Stimulated activated CD4-positive, alpha-beta T cell treated with anti-CD3 and anti-CD28 coated beads, TNF-alpha, amount 100 ng/mL, for 1 hour (primary cell): ENCODE results near the gene SEMA4D.

Experiments used
- DNase-seq, 3 donors: peaks; one replicate each; pipeline ENCODE4 v3.0.0-alpha.2; 2020; ENCODE audit warnings: low read depth in 3 of 3, low spot score in 1 of 3

The SEMA4D gene

GRCh38 chr9:89390578-89391116, 107.3 kb downstream of the SEMA4D start:
- no peak for DNase-seq

GRCh38 chr9:89390068-89390555, 107.8 kb downstream of the SEMA4D start:
- DNase-seq: no peak

- DNase-seq: no peak
Measured at GRCh38 chr9:89388868-89389177, 109.1 kb downstream of the SEMA4D start.

- no peak for DNase-seq
Measured at GRCh38 chr9:89388084-89388867, 109.6 kb downstream of the SEMA4D start.

- no peak for DNase-seq
Measured at GRCh38 chr9:89387197-89387849, 110.6 kb downstream of the SEMA4D start.

- DNase-seq: no peak
Measured at GRCh38 chr9:89386797-89387196, 111.1 kb downstream of the SEMA4D start.

GRCh38 chr9:89386206-89386605, 111.7 kb downstream of the SEMA4D start:
- no peak for DNase-seq

- no peak for DNase-seq
Measured at GRCh38 chr9:89384783-89385182, 113.1 kb downstream of the SEMA4D start.

GRCh38 chr9:89383721-89384300, 114.1 kb downstream of the SEMA4D start:
- DNase-seq: no peak

- DNase-seq: no peak
Measured at GRCh38 chr9:89383030-89383720, 114.7 kb downstream of the SEMA4D start.

GRCh38 chr9:89382026-89382986, 115.6 kb downstream of the SEMA4D start:
- no peak for DNase-seq

GRCh38 chr9:89381308-89381609, 116.7 kb downstream of the SEMA4D start:
- no peak for DNase-seq

GRCh38 chr9:89380437-89381307, 117.2 kb downstream of the SEMA4D start:
- no peak for DNase-seq

GRCh38 chr9:89379508-89380115, 118.3 kb downstream of the SEMA4D start:
- no peak for DNase-seq

- DNase-seq: no peak
Measured at GRCh38 chr9:89379031-89379430, 118.9 kb downstream of the SEMA4D start.

- DNase-seq: no peak
Measured at GRCh38 chr9:89378541-89378940, 119.4 kb downstream of the SEMA4D start.

- no peak for DNase-seq
Measured at GRCh38 chr9:89377411-89377810, 120.5 kb downstream of the SEMA4D start.

- no peak for DNase-seq
Measured at GRCh38 chr9:89376741-89377351, 121.1 kb downstream of the SEMA4D start.

GRCh38 chr9:89376286-89376685, 121.6 kb downstream of the SEMA4D start:
- DNase-seq: no peak
